Skeletal muscle tissue (tissue), 4 donors: ENCODE results near the gene IGF1. TPM values are rescaled to one million over a fixed set of nuclear protein-coding genes. Genes with fewer than 3 reads are reported as not detected.
A peak's percentile ranks its signal among the peaks of the same experiment; 100 is the strongest.

Experiments
- H3K27ac ChIP-seq: one replicate; pipeline ENCODE4 v1.7.0; 2013; ENCODE audit warnings: mild to moderate bottlenecking, low read depth, low read length, inconsistent platforms
- H3K27me3 ChIP-seq, 3 donors: one replicate each; pipeline ENCODE4 v1.7.0; 2013; ENCODE audit warnings: low read length in 3 of 3; ENCODE audit not compliant: control insufficient read depth in 3 of 3, insufficient read depth in 3 of 3
- H3K36me3 ChIP-seq, 3 donors: one replicate each; pipeline ENCODE4 v1.7.0; 2013; ENCODE audit warnings: low read length in 3 of 3; ENCODE audit not compliant: control insufficient read depth in 3 of 3, insufficient read depth in 3 of 3
- H3K4me1 ChIP-seq, 3 donors: one replicate each; pipeline ENCODE4 v1.7.0; 2013; ENCODE audit warnings: low read length in 3 of 3, mild to moderate bottlenecking in 3 of 3; ENCODE audit not compliant: control insufficient read depth in 3 of 3, insufficient read depth in 3 of 3
- H3K4me3 ChIP-seq, 3 donors: one replicate each; pipeline ENCODE4 v1.7.0; 2013; ENCODE audit warnings: low read length in 3 of 3
- H3K9ac ChIP-seq, 3 donors: one replicate each; pipeline ENCODE4 v1.7.0; 2013; ENCODE audit warnings: low read length in 3 of 3, mild to moderate bottlenecking in 3 of 3, moderate library complexity in 2 of 3, low read depth in 1 of 3
- H3K9me3 ChIP-seq, 3 donors: one replicate each; pipeline ENCODE4 v1.7.0; 2013; ENCODE audit warnings: low read length in 3 of 3; ENCODE audit not compliant: control insufficient read depth in 3 of 3
- total RNA-seq: library from RNA; depleted of rRNA; stranded (reverse); fragments of >200 nt; gene quantifications from one replicate; pipeline ENCODE4 v1.2.3, GENCODE V29; 2014
- donor health status: Osteomylitis.

Gene IGF1
- total RNA-seq, 1 donor from 2014 or later: 12.5 TPM

GRCh38 chr12:102481705-102482425 is 1.5 kb upstream of the IGF1 start:
- H3K27ac ChIP-seq: peak overlapping the region; percentile 43
- no peaks in the 10 kb centered on the region for H3K27me3 ChIP-seq

GRCh38 chr12:102479939-102480338 is 424 bp downstream of the IGF1 start:
- Histone ChIP-seq H3K9me3 (no peaks in the 10 kb centered on the region), H3K4me1 (peaks cover 16 to 24% (median 23%) of the 10 kb centered on the region in 3 donors), H3K27me3 (no peaks in the 10 kb centered on the region), H3K36me3 (no peaks in the 10 kb centered on the region), H3K27ac (peak overlapping the region; percentile 5), H3K4me3 (peak overlapping the region; percentile 61 to 79 (median 69)), H3K9ac (peak overlapping the region; percentile 11 to 76 (median 74))

More at GRCh38 chr12:102481705-102482425, 1.5 kb upstream of the IGF1 start:
- Histone ChIP-seq H3K4me3 (no peak overlapping the region), H3K36me3 (no peaks in the 10 kb centered on the region), H3K9me3 (no peaks in the 10 kb centered on the region), H3K4me1 (peaks cover 14 to 23% (median 16%) of the 10 kb centered on the region in 3 donors), H3K9ac (no peak overlapping the region)

- Histone ChIP-seq H3K27me3 (no peaks in the 10 kb centered on the region), H3K4me1 (peaks cover 16 to 23% (median 21%) of the 10 kb centered on the region in 3 donors), H3K27ac (peak overlapping the region; percentile 5), H3K4me3 (peak overlapping the region; percentile 61 to 79 (median 69)), H3K36me3 (no peaks in the 10 kb centered on the region), H3K9ac (peak overlapping the region; percentile 24 to 76 (median 74)), H3K9me3 (no peaks in the 10 kb centered on the region)
These were observed 1.1 kb downstream of the IGF1 start for GRCh38 chr12:102479099-102479885.

GRCh38 chr12:102478405-102479098 is 1.8 kb downstream of the IGF1 start:
- no peaks in the 10 kb centered on the region for H3K27me3 ChIP-seq
- no peaks in the 10 kb centered on the region for H3K9me3 ChIP-seq
- no peaks in the 10 kb centered on the region for H3K36me3 ChIP-seq
- H3K4me3 ChIP-seq: peak overlapping the region; percentile 61 to 79 (median 69)
- peaks cover 15 to 18% (median 16%) of the 10 kb centered on the region in 3 donors for H3K4me1 ChIP-seq
- peak overlapping the region; percentile 5 for H3K27ac ChIP-seq
- H3K9ac ChIP-seq: peak overlapping the region; percentile 24 to 76 (median 74)

- H3K27ac ChIP-seq: no peak overlapping the region
- no peak overlapping the region for H3K4me3 ChIP-seq
- no peaks in the 10 kb centered on the region for H3K9me3 ChIP-seq
These were observed 5.0 kb downstream of the IGF1 start for GRCh38 chr12:102475355-102475754.

GRCh38 chr12:102474438-102475064 is 5.8 kb downstream of the IGF1 start:
- H3K4me3 ChIP-seq: no peak overlapping the region
- H3K27ac ChIP-seq: no peak overlapping the region
- H3K36me3 ChIP-seq: no peaks in the 10 kb centered on the region
- H3K4me1 ChIP-seq: peaks cover 7 to 14% (median 8%) of the 10 kb centered on the region in 3 donors
- no peak overlapping the region for H3K9ac ChIP-seq
- no peaks in the 10 kb centered on the region for H3K27me3 ChIP-seq
- no peaks in the 10 kb centered on the region for H3K9me3 ChIP-seq

More at GRCh38 chr12:102475355-102475754, 5.0 kb downstream of the IGF1 start:
- H3K4me1 ChIP-seq: peaks cover 8 to 18% (median 9%) of the 10 kb centered on the region in 3 donors
- no peaks in the 10 kb centered on the region for H3K36me3 ChIP-seq
- H3K27me3 ChIP-seq: no peaks in the 10 kb centered on the region
- H3K9ac ChIP-seq: no peak overlapping the region

GRCh38 chr12:102472496-102472895 is 7.9 kb downstream of the IGF1 start:
- H3K4me1 ChIP-seq: peaks cover 0 to 9% (median 0%) of the 10 kb centered on the region in 3 donors

GRCh38 chr12:102471556-102471955 is 8.8 kb downstream of the IGF1 start:
- H3K9ac ChIP-seq: no peak overlapping the region
- no peak overlapping the region for H3K27ac ChIP-seq
- H3K27me3 ChIP-seq: no peaks in the 10 kb centered on the region
- H3K4me1 ChIP-seq: peaks cover 0 to 7% (median 0%) of the 10 kb centered on the region in 3 donors
- no peaks in the 10 kb centered on the region for H3K9me3 ChIP-seq
- H3K36me3 ChIP-seq: peaks cover 0 to 6% (median 0%) of the 10 kb centered on the region in 3 donors
- H3K4me3 ChIP-seq: no peak overlapping the region

More at GRCh38 chr12:102472496-102472895, 7.9 kb downstream of the IGF1 start:
- Histone ChIP-seq H3K9me3 (no peaks in the 10 kb centered on the region), H3K27ac (no peak overlapping the region), H3K36me3 (peaks cover 0 to 6% (median 0%) of the 10 kb centered on the region in 3 donors), H3K27me3 (no peaks in the 10 kb centered on the region), H3K4me3 (no peak overlapping the region), H3K9ac (no peak overlapping the region)

GRCh38 chr12:102470945-102471344 is 9.4 kb downstream of the IGF1 start:
- H3K4me3 ChIP-seq: no peak overlapping the region
- no peak overlapping the region for H3K9ac ChIP-seq
- H3K9me3 ChIP-seq: no peaks in the 10 kb centered on the region
- H3K27ac ChIP-seq: no peak overlapping the region
- peaks cover 0 to 6% (median 0%) of the 10 kb centered on the region in 3 donors for H3K36me3 ChIP-seq
- H3K4me1 ChIP-seq: peaks cover 0 to 7% (median 0%) of the 10 kb centered on the region in 3 donors
- no peaks in the 10 kb centered on the region for H3K27me3 ChIP-seq
